Measurements from ENCODE around the gene CTPS2. TPM values are rescaled to one million over a fixed set of nuclear protein-coding genes. Genes with fewer than 3 reads are reported as not detected.
A peak's percentile ranks its signal among the peaks of the same experiment; 100 is the strongest.

The CTPS2 gene
- total RNA-seq, 6 donors from 2014 or later = 5.1 to 30.1 (median 10.7) TPM

GRCh38 chrX:16714504-16714903, 2.0 kb upstream of the CTPS2 start:
- Histone ChIP-seq H3K4me3 (no peak overlapping the region), H3K9me3 (no peaks in the 10 kb centered on the region), H3K27ac (no peak overlapping the region), H3K27me3 (no peaks in the 10 kb centered on the region), H3K4me1 (peaks cover 0 to 15% (median 2%) of the 10 kb centered on the region in 4 donors), H3K36me3 (no peaks in the 10 kb centered on the region)
- 79 to 90% methylated on average over 8 of the region's 8 CpGs for WGBS, 2 donors
- no peak for ATAC-seq (ENCODE audit: low FRiP score in 2 of 2)
- DNase-seq = no peak
- TF ChIP-seq, protein P1, sequence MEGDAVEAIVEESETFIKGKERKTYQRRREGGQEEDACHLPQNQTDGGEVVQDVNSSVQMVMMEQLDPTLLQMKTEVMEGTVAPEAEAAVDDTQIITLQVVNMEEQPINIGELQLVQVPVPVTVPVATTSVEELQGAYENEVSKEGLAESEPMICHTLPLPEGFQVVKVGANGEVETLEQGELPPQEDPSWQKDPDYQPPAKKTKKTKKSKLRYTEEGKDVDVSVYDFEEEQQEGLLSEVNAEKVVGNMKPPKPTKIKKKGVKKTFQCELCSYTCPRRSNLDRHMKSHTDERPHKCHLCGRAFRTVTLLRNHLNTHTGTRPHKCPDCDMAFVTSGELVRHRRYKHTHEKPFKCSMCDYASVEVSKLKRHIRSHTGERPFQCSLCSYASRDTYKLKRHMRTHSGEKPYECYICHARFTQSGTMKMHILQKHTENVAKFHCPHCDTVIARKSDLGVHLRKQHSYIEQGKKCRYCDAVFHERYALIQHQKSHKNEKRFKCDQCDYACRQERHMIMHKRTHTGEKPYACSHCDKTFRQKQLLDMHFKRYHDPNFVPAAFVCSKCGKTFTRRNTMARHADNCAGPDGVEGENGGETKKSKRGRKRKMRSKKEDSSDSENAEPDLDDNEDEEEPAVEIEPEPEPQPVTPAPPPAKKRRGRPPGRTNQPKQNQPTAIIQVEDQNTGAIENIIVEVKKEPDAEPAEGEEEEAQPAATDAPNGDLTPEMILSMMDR (IDR thresholded peaks at IDR 0.05) = no peak
- TF ChIP-seq POLR2AphosphoS5 (IDR thresholded peaks at IDR 0.05) (no peak), POLR2A (IDR thresholded peaks at IDR 0.05) (no peak), EP300 (IDR thresholded peaks at IDR 0.05) (no peak)

DNA sequence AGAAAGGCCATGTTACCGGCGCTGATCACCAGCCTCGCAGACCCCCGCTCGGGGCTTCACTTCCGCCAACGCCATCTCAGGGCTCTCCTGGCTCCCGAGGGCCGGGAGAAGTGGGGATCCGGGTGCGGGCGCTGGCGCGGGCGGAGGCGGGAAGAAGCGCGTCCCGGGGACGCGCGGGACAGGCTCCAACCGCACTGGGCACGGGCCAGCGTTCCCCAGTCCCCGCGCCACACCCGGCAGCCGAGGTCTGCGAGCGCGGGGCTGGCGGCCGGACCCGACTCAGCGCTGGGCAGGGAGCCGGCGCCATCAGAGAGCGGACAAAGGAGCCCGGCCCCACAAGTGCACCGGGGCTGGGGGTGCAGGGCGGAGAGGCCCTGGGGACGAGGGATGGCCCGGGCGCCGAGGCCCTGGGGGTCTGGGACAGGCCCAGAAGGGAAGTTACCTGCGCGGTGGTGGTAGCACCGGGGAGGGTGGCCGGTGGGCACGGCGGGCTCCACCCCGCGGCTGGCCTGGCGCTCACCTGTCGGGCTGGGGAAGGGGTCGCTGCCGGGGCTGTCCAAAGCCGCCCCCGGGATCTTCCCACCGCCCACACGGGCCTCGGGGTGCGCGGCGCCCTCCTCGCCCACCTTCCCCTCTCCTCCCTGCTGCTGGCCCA, 449 bp downstream of the CTPS2 start:
- Histone ChIP-seq H3K4me1 (peaks cover 0 to 15% (median 2%) of the 10 kb centered on the region in 4 donors), H3K27me3 (no peaks in the 10 kb centered on the region), H3K27ac (peak overlapping the region; percentile 75 to 89 (median 84)), H3K4me3 (peak overlapping the region; percentile 62 to 83 (median 71)), H3K36me3 (peaks cover 0 to 2% (median 0%) of the 10 kb centered on the region in 4 donors), H3K9me3 (no peaks in the 10 kb centered on the region)
- ATAC-seq (ENCODE audit: low FRiP score in 2 of 2) (peak; percentile 60 to 85), DNase-seq (peak in 1 of 2 donors; percentile 83)
- TF ChIP-seq POLR2AphosphoS5 (IDR thresholded peaks at IDR 0.05) = no peak
- no peak for TF ChIP-seq EP300 (IDR thresholded peaks at IDR 0.05)
- TF ChIP-seq POLR2A (IDR thresholded peaks at IDR 0.05) = no peak
- TF ChIP-seq, protein P1 (IDR thresholded peaks at IDR 0.05) = no peak
- WGBS, 2 donors = 2% methylated on average over 53 of the region's 67 CpGs; no CpG with 5 or more reads in 1 of the 2 donors

- Histone ChIP-seq H3K36me3 (peaks cover 0 to 2% (median 0%) of the 10 kb centered on the region in 4 donors), H3K4me1 (peaks cover 0 to 15% (median 2%) of the 10 kb centered on the region in 4 donors), H3K9me3 (no peaks in the 10 kb centered on the region), H3K27me3 (no peaks in the 10 kb centered on the region), H3K27ac (peak overlapping the region; percentile 75 to 89 (median 84)), H3K4me3 (peak overlapping the region in 3 of 4 donors; percentile 62 to 83 (median 75))
- no peak for TF ChIP-seq POLR2AphosphoS5 (IDR thresholded peaks at IDR 0.05)
- TF ChIP-seq, protein P1 (IDR thresholded peaks at IDR 0.05) = no peak
- no peak for TF ChIP-seq POLR2A (IDR thresholded peaks at IDR 0.05)
- TF ChIP-seq EP300 (IDR thresholded peaks at IDR 0.05) = no peak
- 51 to 54% methylated on average over 7 to 9 of the region's 9 CpGs for WGBS, 2 donors
- DNase-seq = no peak
- no peak for ATAC-seq (ENCODE audit: low FRiP score in 2 of 2)
Observed at GRCh38 chrX:16711219-16711811, 1.2 kb downstream of the CTPS2 start.

GRCh38 chrX:16708016-16708415, 4.5 kb downstream of the CTPS2 start:
- TF ChIP-seq POLR2AphosphoS5 (IDR thresholded peaks at IDR 0.05) = no peak
- TF ChIP-seq EP300 (IDR thresholded peaks at IDR 0.05) = no peak
- TF ChIP-seq, protein P1 (IDR thresholded peaks at IDR 0.05) = no peak
- no peak for TF ChIP-seq POLR2A (IDR thresholded peaks at IDR 0.05)
- 82 to 84% methylated on average over 3 of the region's 3 CpGs for WGBS, 2 donors
- ATAC-seq (ENCODE audit: low FRiP score in 2 of 2) = no peak

More at GRCh38 chrX:16708016-16708415, 4.5 kb downstream of the CTPS2 start:
- Histone ChIP-seq H3K4me3 (no peak overlapping the region), H3K36me3 (peaks cover 0 to 2% (median 0%) of the 10 kb centered on the region in 4 donors), H3K27me3 (no peaks in the 10 kb centered on the region), H3K27ac (no peak overlapping the region), H3K4me1 (peaks cover 0 to 12% (median 2%) of the 10 kb centered on the region in 4 donors), H3K9me3 (no peaks in the 10 kb centered on the region)
- no peak for DNase-seq

All from upper lobe of left lung (tissue), 6 donors.